ENCODE results near the gene CNBD2. TPM values are rescaled to one million over a fixed set of nuclear protein-coding genes. Genes with fewer than 3 reads are reported as not detected.

Gene CNBD2
- total and polyA plus RNA-seq, 4 donors: 2.2 to 3.1 (median 2.5) TPM

- Histone ChIP-seq H3K27ac (ENCODE audit: low read depth in 1 of 2, low read length in 2 of 2) (no peak overlapping the region), H3K9me3 (ENCODE audit: control insufficient read depth in 4 of 4, low read length in 3 of 4) (no peaks in the 10 kb centered on the region), H3K4me1 (ENCODE audit: control insufficient read depth in 4 of 4, insufficient read depth in 4 of 4, low read length in 3 of 4) (no peaks in the 10 kb centered on the region), H3K4me3 (ENCODE audit: low read depth in 1 of 3, low read length in 3 of 3) (no peak overlapping the region), H3K36me3 (ENCODE audit: control insufficient read depth in 4 of 4, insufficient read depth in 3 of 4, low read depth in 1 of 4, low read length in 3 of 4) (no peaks in the 10 kb centered on the region), H3K9ac (ENCODE audit: low read depth in 1 of 2, low read length in 2 of 2) (no peak overlapping the region), H3K27me3 (ENCODE audit: control insufficient read depth in 4 of 4, insufficient read depth in 4 of 4, low read length in 3 of 4) (no peaks in the 10 kb centered on the region)
- no peak for DNase-seq (ENCODE audit: low spot score)
- TF ChIP-seq SP1 (IDR thresholded peaks at IDR 0.05) (no peak), ATF3 (IDR thresholded peaks at IDR 0.05) (no peak), GABPA (IDR thresholded peaks at IDR 0.05 in 1 of 2, conservative IDR thresholded peaks at IDR 0.05 in 1 of 2) (no peak), RAD21 (IDR thresholded peaks at IDR 0.05) (no peak)
- WGBS: 77% methylated on average over 9 of the region's 9 CpGs
Observed at GRCh38 chr20:35975576-35976373, 7.4 kb downstream of the CNBD2 start.

DNA sequence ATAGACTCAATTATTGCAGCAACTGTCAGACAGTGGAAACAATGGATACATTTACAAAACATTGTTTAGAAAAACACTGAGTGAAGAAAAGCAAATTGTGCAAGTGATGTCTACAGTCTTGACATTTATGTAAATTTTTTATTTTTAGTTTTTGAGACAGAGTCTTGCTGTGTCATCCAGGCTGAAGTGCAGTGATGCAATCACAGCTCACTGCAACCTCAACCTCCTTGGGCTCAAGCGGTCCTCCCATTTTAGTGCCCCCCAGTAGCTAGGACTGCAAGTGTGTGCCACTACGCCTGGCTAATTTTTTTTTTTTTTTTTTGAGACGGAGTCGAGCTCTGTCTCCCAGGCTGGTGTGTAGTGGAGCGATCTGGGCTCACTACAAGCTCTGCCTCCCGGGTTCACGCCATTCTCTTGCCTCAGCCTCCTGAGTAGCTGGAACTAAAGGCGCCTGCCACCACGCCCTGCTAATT is 9.7 kb downstream of the CNBD2 start:
- no peak for DNase-seq (ENCODE audit: low spot score)
- Histone ChIP-seq H3K27me3 (ENCODE audit: control insufficient read depth in 4 of 4, insufficient read depth in 4 of 4, low read length in 3 of 4) (no peaks in the 10 kb centered on the region), H3K36me3 (ENCODE audit: control insufficient read depth in 4 of 4, insufficient read depth in 3 of 4, low read depth in 1 of 4, low read length in 3 of 4) (no peaks in the 10 kb centered on the region), H3K27ac (ENCODE audit: low read depth in 1 of 2, low read length in 2 of 2) (no peak overlapping the region), H3K4me3 (ENCODE audit: low read depth in 1 of 3, low read length in 3 of 3) (no peak overlapping the region), H3K4me1 (ENCODE audit: control insufficient read depth in 4 of 4, insufficient read depth in 4 of 4, low read length in 3 of 4) (no peaks in the 10 kb centered on the region), H3K9ac (ENCODE audit: low read depth in 1 of 2, low read length in 2 of 2) (no peak overlapping the region), H3K9me3 (ENCODE audit: control insufficient read depth in 4 of 4, low read length in 3 of 4) (no peaks in the 10 kb centered on the region)
- 92% methylated on average over 9 of the region's 9 CpGs for WGBS
- TF ChIP-seq NR2F2 (IDR thresholded peaks at IDR 0.05) (no peak), HNF4G (IDR thresholded peaks at IDR 0.05) (no peak), ATF3 (IDR thresholded peaks at IDR 0.05) (no peak), RXRA (IDR thresholded peaks at IDR 0.05) (no peak), JUND (IDR thresholded peaks at IDR 0.05) (no peak), EGR1 (IDR thresholded peaks at IDR 0.05; ENCODE audit: low read depth in 2 of 2) (no peak), YY1 (IDR thresholded peaks at IDR 0.05) (no peak), HNF4A (conservative IDR thresholded peaks at IDR 0.05) (no peak), TAF1 (conservative IDR thresholded peaks at IDR 0.05) (no peak), MAX (IDR thresholded peaks at IDR 0.05) (no peak)
- TF ChIP-seq, protein P1, sequence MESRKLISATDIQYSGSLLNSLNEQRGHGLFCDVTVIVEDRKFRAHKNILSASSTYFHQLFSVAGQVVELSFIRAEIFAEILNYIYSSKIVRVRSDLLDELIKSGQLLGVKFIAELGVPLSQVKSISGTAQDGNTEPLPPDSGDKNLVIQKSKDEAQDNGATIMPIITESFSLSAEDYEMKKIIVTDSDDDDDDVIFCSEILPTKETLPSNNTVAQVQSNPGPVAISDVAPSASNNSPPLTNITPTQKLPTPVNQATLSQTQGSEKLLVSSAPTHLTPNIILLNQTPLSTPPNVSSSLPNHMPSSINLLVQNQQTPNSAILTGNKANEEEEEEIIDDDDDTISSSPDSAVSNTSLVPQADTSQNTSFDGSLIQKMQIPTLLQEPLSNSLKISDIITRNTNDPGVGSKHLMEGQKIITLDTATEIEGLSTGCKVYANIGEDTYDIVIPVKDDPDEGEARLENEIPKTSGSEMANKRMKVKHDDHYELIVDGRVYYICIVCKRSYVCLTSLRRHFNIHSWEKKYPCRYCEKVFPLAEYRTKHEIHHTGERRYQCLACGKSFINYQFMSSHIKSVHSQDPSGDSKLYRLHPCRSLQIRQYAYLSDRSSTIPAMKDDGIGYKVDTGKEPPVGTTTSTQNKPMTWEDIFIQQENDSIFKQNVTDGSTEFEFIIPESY (IDR thresholded peaks at IDR 0.05): no peak

GRCh38 chr20:35979544-35979943 is 11.2 kb downstream of the CNBD2 start:
- Histone ChIP-seq H3K27ac (ENCODE audit: low read depth in 1 of 2, low read length in 2 of 2) (no peak overlapping the region), H3K27me3 (ENCODE audit: control insufficient read depth in 4 of 4, insufficient read depth in 4 of 4, low read length in 3 of 4) (no peaks in the 10 kb centered on the region), H3K9me3 (ENCODE audit: control insufficient read depth in 4 of 4, low read length in 3 of 4) (no peaks in the 10 kb centered on the region), H3K9ac (ENCODE audit: low read depth in 1 of 2, low read length in 2 of 2) (no peak overlapping the region), H3K36me3 (ENCODE audit: control insufficient read depth in 4 of 4, insufficient read depth in 3 of 4, low read depth in 1 of 4, low read length in 3 of 4) (no peaks in the 10 kb centered on the region), H3K4me1 (ENCODE audit: control insufficient read depth in 4 of 4, insufficient read depth in 4 of 4, low read length in 3 of 4) (no peaks in the 10 kb centered on the region), H3K4me3 (ENCODE audit: low read depth in 1 of 3, low read length in 3 of 3) (no peak overlapping the region)
- 71% methylated on average over 5 of the region's 5 CpGs for WGBS
- no peak for DNase-seq (ENCODE audit: low spot score)
- TF ChIP-seq GABPA (IDR thresholded peaks at IDR 0.05 in 1 of 2, conservative IDR thresholded peaks at IDR 0.05 in 1 of 2): no peak
- TF ChIP-seq SP1 (IDR thresholded peaks at IDR 0.05): no peak
- no peak for TF ChIP-seq RXRA (IDR thresholded peaks at IDR 0.05)
